DND-41 (cell line): ENCODE results near the gene PSG11.

ENCODE experiments used
- ATAC-seq: fragments of 200-7000 bp; cut with Tn5 transposase; 3 replicates; pipeline ENCODE4 v1.9.1; 2021; ENCODE audit warnings: low read depth; ENCODE audit not compliant: insufficient read depth
- DNase-seq: peaks from one replicate; pipeline ENCODE4 v3.0.0-alpha.2; 2020
- H2AFZ ChIP-seq: 2 replicates; pipeline ENCODE4 v1.6.0; 2012; ENCODE audit warnings: low read depth, low read length
- H3K27ac ChIP-seq: 2 replicates; pipeline ENCODE4 v1.5.1; 2012; ENCODE audit warnings: low read length, inconsistent platforms
- H3K27me3 ChIP-seq: fragments of 200-600 bp; sonication (generic); 2 replicates; pipeline ENCODE4 v1.6.0; 2012; ENCODE audit warnings: low read length, mild to moderate bottlenecking, inconsistent platforms; ENCODE audit not compliant: insufficient read depth, poor library complexity
- H3K36me3 ChIP-seq: 2 replicates; pipeline ENCODE4 v1.5.1; 2012; ENCODE audit warnings: low read length, inconsistent platforms; ENCODE audit not compliant: insufficient read depth
- H3K4me1 ChIP-seq: 2 replicates; pipeline ENCODE4 v1.5.1; 2012; ENCODE audit warnings: mild to moderate bottlenecking, low read length; ENCODE audit not compliant: insufficient read depth
- H3K4me2 ChIP-seq: 2 replicates; pipeline ENCODE4 v1.6.0; 2012; ENCODE audit warnings: mild to moderate bottlenecking, moderate library complexity, low read length, inconsistent platforms; ENCODE audit not compliant: insufficient read depth
- H3K4me3 ChIP-seq, 2 experiments: fragments of 200-600 bp in 1 of 2; shearing (Covaris generic) in 1 of 2; 2 replicates each; pipeline ENCODE4 v1.5.1; 2012 to 2016; ENCODE audit warnings: inconsistent platforms in 2 of 2, low read length in 2 of 2, mild to moderate bottlenecking in 2 of 2, low read depth in 1 of 2, moderate library complexity in 1 of 2
- H3K79me2 ChIP-seq: 2 replicates; pipeline ENCODE4 v1.6.0; 2012; ENCODE audit warnings: low read length, inconsistent platforms; ENCODE audit not compliant: insufficient read depth
- H3K9ac ChIP-seq: 2 replicates; pipeline ENCODE4 v1.6.0; 2012; ENCODE audit warnings: low read depth, mild to moderate bottlenecking, inconsistent platforms, low read length, moderate library complexity
- H3K9me3 ChIP-seq: 2 replicates; pipeline ENCODE4 v1.5.1; 2012; ENCODE audit warnings: low read length, moderate library complexity, mild to moderate bottlenecking, inconsistent platforms; ENCODE audit not compliant: insufficient read depth, severe bottlenecking
- H4K20me1 ChIP-seq: 2 replicates; pipeline ENCODE4 v1.6.0; 2012; ENCODE audit warnings: low read length; ENCODE audit not compliant: insufficient read depth
- EZH2 ChIP-seq: IDR thresholded peaks from 3 replicates; pipeline ENCODE4 v1.6.1; 2012; ENCODE audit warnings: borderline replicate concordance, low read depth, mild to moderate bottlenecking, moderate library complexity, low read length, inconsistent platforms; ENCODE audit not compliant: severe bottlenecking
- TF ChIP-seq, protein P1 (sequence below): IDR thresholded peaks from 2 replicates; pipeline ENCODE4 v1.5.1; 2012; ENCODE audit warnings: borderline replicate concordance, low read length, moderate library complexity, mild to moderate bottlenecking; ENCODE audit not compliant: poor library complexity, severe bottlenecking; ENCODE audit errors: extremely low read depth

Gene PSG11

DNA sequence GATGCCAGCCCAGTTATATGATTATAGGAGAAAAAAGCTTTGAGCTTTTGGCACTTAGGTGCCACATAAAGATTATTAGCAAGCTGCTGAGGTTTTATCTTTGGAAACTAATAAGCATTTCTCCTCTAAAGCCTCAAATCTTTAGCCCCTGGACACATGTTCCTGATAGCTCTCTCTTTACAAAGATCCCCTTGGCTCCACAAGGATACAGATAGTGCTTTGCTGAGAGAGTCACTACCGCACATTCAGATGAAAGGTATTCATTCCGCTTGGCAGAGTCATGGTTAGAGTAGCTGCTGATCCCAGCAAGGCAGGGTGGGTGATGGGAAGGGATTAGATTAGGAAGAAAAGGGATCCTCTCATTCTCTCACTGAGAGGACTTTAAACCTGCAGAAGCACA is 61.1 kb downstream of the PSG11 start:
- TF ChIP-seq, protein P1, sequence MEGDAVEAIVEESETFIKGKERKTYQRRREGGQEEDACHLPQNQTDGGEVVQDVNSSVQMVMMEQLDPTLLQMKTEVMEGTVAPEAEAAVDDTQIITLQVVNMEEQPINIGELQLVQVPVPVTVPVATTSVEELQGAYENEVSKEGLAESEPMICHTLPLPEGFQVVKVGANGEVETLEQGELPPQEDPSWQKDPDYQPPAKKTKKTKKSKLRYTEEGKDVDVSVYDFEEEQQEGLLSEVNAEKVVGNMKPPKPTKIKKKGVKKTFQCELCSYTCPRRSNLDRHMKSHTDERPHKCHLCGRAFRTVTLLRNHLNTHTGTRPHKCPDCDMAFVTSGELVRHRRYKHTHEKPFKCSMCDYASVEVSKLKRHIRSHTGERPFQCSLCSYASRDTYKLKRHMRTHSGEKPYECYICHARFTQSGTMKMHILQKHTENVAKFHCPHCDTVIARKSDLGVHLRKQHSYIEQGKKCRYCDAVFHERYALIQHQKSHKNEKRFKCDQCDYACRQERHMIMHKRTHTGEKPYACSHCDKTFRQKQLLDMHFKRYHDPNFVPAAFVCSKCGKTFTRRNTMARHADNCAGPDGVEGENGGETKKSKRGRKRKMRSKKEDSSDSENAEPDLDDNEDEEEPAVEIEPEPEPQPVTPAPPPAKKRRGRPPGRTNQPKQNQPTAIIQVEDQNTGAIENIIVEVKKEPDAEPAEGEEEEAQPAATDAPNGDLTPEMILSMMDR: no peak
- TF ChIP-seq EZH2: no peak

DNA sequence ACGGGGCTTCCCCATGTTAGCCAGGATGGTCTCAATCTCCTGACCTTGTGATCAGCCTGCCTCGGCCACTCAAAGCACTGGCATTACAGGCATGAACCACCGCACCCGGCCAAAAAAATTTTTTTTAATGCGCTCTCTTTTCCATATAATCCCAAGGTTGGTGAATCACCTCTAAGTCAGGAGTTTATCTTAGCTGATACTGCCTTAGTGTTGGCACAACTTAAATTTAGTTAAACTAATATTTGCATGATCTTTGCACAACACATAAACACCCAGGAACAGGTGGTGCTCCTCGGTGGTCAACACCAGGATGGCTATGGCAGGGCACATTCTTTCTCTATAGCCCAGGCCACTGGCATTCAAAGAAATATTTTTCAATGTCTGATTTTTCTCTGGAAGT is 65.2 kb downstream of the PSG11 start:
- TF ChIP-seq, protein P1: no peak
- no peak for TF ChIP-seq EZH2
- H3K9me3 ChIP-seq: no peaks in the 10 kb centered on the region
- no peak for DNase-seq

More for the DNA sequence above, 61.1 kb downstream of the PSG11 start:
- no peaks in the 10 kb centered on the region for H3K79me2 ChIP-seq
- H3K4me3 ChIP-seq: no peak overlapping the region
- H2AFZ ChIP-seq: no peak overlapping the region
- H3K4me2 ChIP-seq: no peak overlapping the region
- DNase-seq (no peak), ATAC-seq (no peak)
- no peaks in the 10 kb centered on the region for H4K20me1 ChIP-seq
- H3K9me3 ChIP-seq: no peaks in the 10 kb centered on the region
- H3K36me3 ChIP-seq: no peaks in the 10 kb centered on the region
- no peaks in the 10 kb centered on the region for H3K27me3 ChIP-seq
- no peak overlapping the region for H3K27ac ChIP-seq
- H3K4me1 ChIP-seq: no peaks in the 10 kb centered on the region
- no peak overlapping the region for H3K9ac ChIP-seq

More for the DNA sequence above, 65.2 kb downstream of the PSG11 start:
- no peaks in the 10 kb centered on the region for H3K4me1 ChIP-seq
- no peaks in the 10 kb centered on the region for H3K27me3 ChIP-seq
- H3K4me3 ChIP-seq: no peak overlapping the region
- no peak overlapping the region for H2AFZ ChIP-seq
- ATAC-seq: no peak
- no peaks in the 10 kb centered on the region for H3K79me2 ChIP-seq
- H3K4me2 ChIP-seq: no peak overlapping the region
- no peak overlapping the region for H3K27ac ChIP-seq
- H3K9ac ChIP-seq: no peak overlapping the region
- H4K20me1 ChIP-seq: no peaks in the 10 kb centered on the region
- no peaks in the 10 kb centered on the region for H3K36me3 ChIP-seq
